ENCODE results near the gene NOL3. TPM values are rescaled to one million over a fixed set of nuclear protein-coding genes. Genes with fewer than 3 reads are reported as not detected.
"Not testable (repeated sequence)": the region's sequence is repeated elsewhere in the genome, so short reads cannot be mapped to it uniquely, and the experiment has no call there.

Gene NOL3
- 10 to 100 TPM in 11 of 12 donors, not detected in 1; 16.3 to 42.3 (median 34.2) TPM for polyA plus RNA-seq (ENCODE audit: insufficient read length in 12 of 12)
- long read RNA-seq, donor 1, result 0 reads
- long read RNA-seq, donor 2, transcript NOL3-201 (4 exons, 1,394 nt), result major isoform, 6 of 38 reads
- long read RNA-seq, donor 2, partial matches to known transcripts, result 31 of 38 reads
- long read RNA-seq, donor 2, other reads (novel, unspliced or antisense), result 0 of 38 reads
- long read RNA-seq, donor 3, partial matches to known transcripts, result 20 of 24 reads
- long read RNA-seq, donor 3, other reads (novel, unspliced or antisense), result 0 of 24 reads
- long read RNA-seq, donor 4, partial matches to known transcripts, result 15 of 17 reads
- long read RNA-seq, donor 4, other reads (novel, unspliced or antisense), result 0 of 17 reads
- long read RNA-seq, donor 5, transcript NOL3-201 (4 exons, 1,394 nt), result major isoform, 5 of 12 reads
- long read RNA-seq, donor 5, partial matches to known transcripts, result 5 of 12 reads
- long read RNA-seq, donor 5, other reads (novel, unspliced or antisense), result 0 of 12 reads
- long read RNA-seq, donor 6, result 0 reads
- long read RNA-seq, donor 7, result 0 reads
- long read RNA-seq, donor 8, partial matches to known transcripts, result 7 of 18 reads
- long read RNA-seq, donor 8, other reads (novel, unspliced or antisense), result 0 of 18 reads
- long read RNA-seq, donor 9, partial matches to known transcripts, result 9 of 14 reads
- long read RNA-seq, donor 9, other reads (novel, unspliced or antisense), result 0 of 14 reads
- long read RNA-seq, donor 10, partial matches to known transcripts, result 24 of 32 reads
- long read RNA-seq, donor 10, other reads (novel, unspliced or antisense), result 0 of 32 reads
- long read RNA-seq, donor 11, partial matches to known transcripts, result 0 of 6 reads
- long read RNA-seq, donor 11, other reads (novel, unspliced or antisense), result 0 of 6 reads

GRCh38 chr16:67170168-67170948 lies at the start of gene NOL3:
Gene NOL3, plus strand, starts transcription at chr16:67170538.
- DNase-seq, result no peak

- DNase-seq, result not testable (repeated sequence)
Measured at GRCh38 chr16:67122799-67123198, 47.5 kb upstream of the NOL3 start.

DNA sequence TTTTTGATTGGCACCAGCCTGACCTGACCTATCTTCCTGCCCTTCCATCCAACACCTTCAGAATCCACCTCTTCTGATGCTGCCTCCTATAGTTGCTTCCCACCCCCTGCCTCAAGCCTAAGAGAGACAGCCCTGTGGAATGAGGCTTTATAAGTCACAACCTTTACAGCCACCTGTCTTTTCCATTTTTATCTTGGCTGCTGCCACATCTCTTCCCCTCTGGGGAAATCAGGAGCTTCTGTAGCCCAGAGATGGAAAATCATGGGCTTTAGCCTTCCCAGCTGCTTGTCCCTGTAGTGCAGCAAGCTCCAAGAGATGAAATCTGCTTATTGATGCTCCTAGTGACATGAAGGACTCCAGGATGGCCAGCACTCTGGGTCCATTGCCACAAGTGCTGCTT lies 41.9 kb upstream of the NOL3 start:
- no peak for DNase-seq

DNA sequence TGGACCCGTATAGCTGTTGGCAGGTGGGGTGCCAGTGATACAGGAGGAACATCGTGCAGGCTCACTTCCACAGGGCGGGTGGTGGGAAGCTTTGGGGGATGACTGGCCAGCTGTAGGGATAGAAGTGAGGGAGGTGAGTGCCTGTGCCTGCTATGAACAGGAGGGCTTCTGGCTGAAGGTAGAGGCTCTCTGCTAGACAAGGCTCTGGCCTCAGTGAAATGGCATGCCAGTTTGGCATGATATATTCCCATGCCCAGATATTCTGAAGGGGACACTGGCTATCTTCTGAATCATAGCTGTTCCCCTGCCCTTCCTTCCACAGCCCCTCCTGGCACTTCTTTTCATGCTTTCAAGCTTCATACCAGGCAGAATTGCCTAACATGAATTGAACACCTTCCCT lies 41.5 kb upstream of the NOL3 start:
- DNase-seq, result no peak

DNA sequence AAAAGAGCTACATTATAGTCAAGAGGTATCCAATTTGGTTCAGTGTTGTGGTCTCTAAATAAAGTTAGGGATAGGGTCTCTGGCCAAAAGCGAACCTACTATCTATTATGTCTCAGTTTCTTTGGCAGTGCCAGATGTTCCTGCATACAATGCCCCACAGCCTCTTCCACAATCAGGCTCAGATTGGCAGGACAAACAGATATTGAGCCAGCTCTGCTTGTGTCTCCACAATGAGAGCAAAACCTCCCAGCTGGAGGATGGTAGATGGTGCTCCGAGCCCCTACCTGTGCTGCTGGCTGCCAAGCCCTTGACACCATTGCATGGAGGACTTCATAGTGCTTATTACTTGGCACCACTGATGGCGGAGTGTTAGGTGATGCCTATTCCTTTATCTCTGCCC lies 40.9 kb upstream of the NOL3 start:
- DNase-seq, result no peak

DNA sequence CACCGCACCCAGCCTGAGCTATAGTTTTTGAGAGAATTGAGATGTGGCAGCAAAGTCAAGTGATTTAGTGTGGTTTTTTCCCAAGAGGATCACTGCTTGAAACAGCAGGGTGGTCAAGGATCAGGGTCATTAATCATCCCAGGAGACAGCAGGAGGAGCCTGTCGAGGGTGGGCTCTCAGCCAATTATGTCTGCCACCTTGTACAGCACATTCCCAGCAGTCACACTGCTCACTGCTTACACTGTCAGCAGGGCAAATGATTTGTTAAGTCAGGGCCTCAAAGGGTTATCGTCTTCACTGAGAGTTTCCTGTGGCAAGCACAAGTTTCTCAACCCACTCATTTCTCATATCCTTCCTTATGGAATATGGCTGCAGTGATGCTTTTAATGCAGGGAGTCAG lies 32.7 kb upstream of the NOL3 start:
- no peak for DNase-seq

GRCh38 chr16:67141391-67141790 lies 28.9 kb upstream of the NOL3 start:
- DNase-seq, result no peak

DNA sequence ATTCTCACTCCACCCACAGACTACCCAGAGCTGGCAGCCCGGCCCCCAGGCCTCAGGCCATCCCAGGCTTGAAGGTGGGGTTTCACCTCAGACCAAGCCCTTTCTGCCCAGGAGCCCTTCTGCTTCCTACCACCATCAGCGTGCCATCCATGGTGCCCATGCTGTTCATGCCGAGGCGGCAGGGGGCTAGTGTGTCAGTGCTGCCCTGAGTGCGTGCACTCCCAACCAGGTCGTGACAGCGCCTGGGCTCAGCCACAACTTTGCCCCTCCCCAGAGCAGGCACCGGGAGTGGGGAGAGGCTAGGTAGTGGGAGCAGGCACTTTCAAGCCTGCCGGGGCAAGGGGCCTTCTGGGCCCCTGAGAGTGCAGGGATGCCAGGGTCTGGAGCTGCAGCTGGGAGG lies 28.0 kb upstream of the NOL3 start:
- DNase-seq, result no peak

GRCh38 chr16:67144943-67145342 lies 25.4 kb upstream of the NOL3 start:
- no peak for DNase-seq

DNA sequence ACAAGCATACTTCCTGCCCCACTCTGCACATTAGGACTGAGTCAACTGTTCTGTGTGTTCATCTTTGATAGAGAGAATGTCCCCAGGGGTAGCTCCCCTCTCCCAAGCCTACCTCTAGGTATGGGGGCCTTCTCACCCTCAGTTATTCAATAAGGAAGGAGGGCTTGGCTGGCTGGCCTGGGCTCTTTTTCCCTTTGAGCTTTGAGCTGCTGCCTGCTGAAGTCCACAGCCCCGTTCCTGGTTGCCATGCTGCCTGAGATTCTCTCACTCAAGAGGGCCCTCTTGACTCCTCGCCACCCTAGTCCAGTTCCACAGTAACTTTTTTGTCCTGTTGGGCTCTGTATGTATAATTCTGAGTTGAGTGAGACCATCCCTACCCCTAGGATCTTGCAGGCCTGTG lies 24.6 kb upstream of the NOL3 start:
- no peak for DNase-seq

GRCh38 chr16:67146523-67147357 lies 23.6 kb upstream of the NOL3 start:
- no peak for DNase-seq

GRCh38 chr16:67147437-67148140 lies 22.7 kb upstream of the NOL3 start:
- no peak for DNase-seq

GRCh38 chr16:67148221-67148620 lies 22.1 kb upstream of the NOL3 start:
- DNase-seq, result no peak

GRCh38 chr16:67148656-67149275 lies 21.6 kb upstream of the NOL3 start:
- no peak for DNase-seq

DNA sequence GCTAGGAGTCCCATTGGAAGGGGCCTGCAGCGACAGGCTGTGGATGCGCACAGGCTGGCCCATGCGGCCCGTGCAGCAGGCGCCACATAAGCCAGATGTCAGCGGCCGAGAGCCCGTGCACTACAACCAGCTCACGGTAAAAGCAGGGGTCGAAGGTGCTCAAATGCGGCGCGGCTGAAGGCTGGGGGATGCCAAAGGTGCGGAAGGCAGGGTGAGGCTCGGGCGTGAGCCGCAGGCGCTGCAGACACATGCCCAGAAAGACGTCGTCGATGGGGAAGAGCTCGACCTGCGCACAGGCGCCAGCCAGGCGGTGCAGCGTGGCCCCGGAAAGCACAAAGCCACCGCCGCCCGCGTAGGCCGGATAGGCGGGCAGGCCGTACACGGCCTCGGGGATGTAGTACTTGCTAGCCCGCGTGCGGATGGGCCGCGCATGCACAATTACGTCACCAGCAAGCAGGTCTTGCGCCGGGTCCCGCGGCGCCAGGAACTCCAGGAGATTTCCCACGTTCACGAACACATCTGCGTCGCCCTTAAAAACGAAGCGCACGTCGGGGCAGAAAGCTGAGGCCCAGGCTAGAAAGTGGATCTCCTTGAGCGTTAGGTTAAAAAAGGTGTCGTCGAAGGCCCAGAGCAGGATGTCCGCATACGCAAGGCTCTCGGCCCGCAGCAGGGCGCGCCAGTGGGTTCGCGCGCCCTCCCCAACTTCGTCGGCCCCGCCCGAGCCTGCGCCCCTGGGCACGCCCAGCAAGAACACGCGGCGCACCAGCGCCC lies 20.9 kb upstream of the NOL3 start:
- no peak for DNase-seq

DNA sequence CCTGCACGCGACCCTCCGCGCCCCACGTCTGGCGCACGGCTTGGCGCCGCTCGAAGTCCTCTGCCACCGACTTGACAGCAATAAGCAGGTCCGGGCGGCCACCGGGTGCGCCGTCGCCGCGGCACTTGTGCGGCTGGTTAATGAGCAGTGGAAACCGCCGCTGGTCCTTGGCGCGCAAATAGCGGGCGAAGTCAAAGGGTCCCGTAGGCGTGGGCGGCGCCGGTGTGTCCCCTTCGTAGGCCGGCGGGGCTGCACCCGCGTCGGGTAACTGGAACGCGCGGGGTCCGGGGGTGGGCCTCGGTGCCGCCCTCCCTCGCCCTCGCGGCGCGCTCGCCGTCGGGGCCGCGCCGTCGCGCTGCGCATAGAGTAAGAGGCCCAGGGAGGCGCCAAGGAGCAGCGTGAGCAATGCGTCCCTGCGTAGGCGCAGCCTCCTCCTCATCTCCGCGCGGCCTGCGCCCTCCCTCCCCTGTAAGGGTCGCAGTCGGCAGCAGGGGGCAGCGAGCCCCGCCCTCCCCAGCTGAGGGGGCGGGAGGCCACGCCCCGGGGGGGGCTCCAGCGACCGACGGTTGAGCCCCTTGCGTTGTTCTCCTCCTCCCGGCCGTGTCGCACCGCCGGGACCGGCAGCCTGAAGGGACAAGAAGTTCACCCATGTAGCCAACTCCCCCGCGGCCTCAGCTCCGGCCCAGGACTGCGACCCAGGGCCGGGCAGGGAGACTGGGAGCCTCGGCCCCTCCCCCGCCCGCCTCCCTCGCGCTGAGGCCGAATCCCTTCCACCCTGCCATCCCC lies 20.1 kb upstream of the NOL3 start:
- DNase-seq, result peak; percentile 82

DNA sequence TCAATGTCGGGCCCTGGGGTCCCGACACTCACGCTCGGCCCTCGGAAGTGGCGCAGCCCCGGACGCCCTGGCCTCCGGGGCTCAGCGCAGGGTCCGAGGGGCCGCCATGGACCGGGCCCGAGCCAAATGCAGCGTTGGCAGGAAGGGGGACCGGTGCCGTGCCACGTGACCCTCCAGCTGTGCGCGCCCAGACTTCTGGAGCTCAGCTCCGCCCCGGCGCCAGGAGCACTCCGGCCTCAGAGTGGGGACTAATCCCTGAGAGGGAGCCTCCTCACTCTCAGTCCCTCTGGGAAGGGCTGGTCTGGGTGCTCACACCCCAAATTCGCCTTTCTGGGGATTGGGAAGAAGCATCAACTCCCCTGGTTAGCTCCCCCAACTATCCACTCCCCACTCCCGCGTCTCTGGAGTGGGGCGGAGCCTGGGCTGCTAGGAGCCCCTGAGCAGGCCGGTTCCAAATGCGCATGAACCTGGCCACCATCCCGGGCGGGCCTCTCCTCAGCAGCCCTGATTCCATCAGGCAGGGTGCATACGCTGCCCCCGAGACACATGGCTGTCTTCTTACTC lies 19.4 kb upstream of the NOL3 start, which contains the start of gene B3GNT9:
Gene B3GNT9 (minus strand): TSS at position 166 of the 564 bp plus-strand sequence. CDS start 513 bp downstream, outside the sequence.
- DNase-seq, result peak; percentile 91

Measured in muscle of arm (tissue), 14 donors.